Peyer's patch (tissue), 4 donors: ENCODE results near the gene ELF4.

Source experiments
- CTCF ChIP-seq, 6 experiments: fragments of 450-650 bp in 4 of 6; fragments of 200-600 bp in 2 of 6; sonication (generic) in 1 of 6; IDR thresholded peaks; one replicate each; pipeline ENCODE4 v1.5.1; 2017 to 2019; ENCODE audit warnings: antibody characterized with exemption in 6 of 6, mild to moderate bottlenecking in 3 of 6, moderate library complexity in 1 of 6
- POLR2A ChIP-seq, 2 donors: fragments of 450-650 bp; IDR thresholded peaks; one replicate each; pipeline ENCODE4 v1.5.1; 2017; ENCODE audit warnings: antibody characterized with exemption in 2 of 2, mild to moderate bottlenecking in 2 of 2, moderate library complexity in 2 of 2

- no peak for TF ChIP-seq CTCF (IDR thresholded peaks at IDR 0.05)
- no peak for TF ChIP-seq POLR2A (IDR thresholded peaks at IDR 0.05)
Observed at GRCh38 chrX:130051176-130051845, 59.0 kb downstream of the ELF4 start.
